Omental fat pad (tissue), 4 donors: ENCODE data around the gene DNASE1L2. TPM values are rescaled to one million over a fixed set of nuclear protein-coding genes. Genes with fewer than 3 reads are reported as not detected.

Experiments
- ATAC-seq: fragments of 150-250 bp; one replicate; pipeline ENCODE4 v1.9.1; 2016; ENCODE audit warnings: mild to moderate bottlenecking, moderate library complexity; ENCODE audit not compliant: low FRiP score
- DNase-seq: peaks from one replicate; pipeline ENCODE4 v3.0.0-alpha.2; 2019; ENCODE audit warnings: low spot score
- total RNA-seq, 4 donors: library from RNA; depleted of rRNA; stranded (reverse); fragments of >200 nt; gene quantifications; one replicate each; pipeline ENCODE4 v1.1.0, GENCODE V29; 2016
- TF ChIP-seq, protein P1 (sequence below), 3 donors: fragments of 450-650 bp; IDR thresholded peaks; one replicate each; pipeline ENCODE4 v1.5.1; 2016 to 2017; ENCODE audit warnings: antibody characterized with exemption in 3 of 3, mild to moderate bottlenecking in 3 of 3, moderate library complexity in 2 of 3

DNASE1L2 gene
- total RNA-seq, 4 donors from 2014 or later = 0.63 to 0.93 (median 0.84) TPM; not detected in 1

GRCh38 chr16:2204416-2205103 lies 31.7 kb upstream of the DNASE1L2 start:
- DNase-seq (no peak), ATAC-seq (no peak)
- TF ChIP-seq, protein P1, sequence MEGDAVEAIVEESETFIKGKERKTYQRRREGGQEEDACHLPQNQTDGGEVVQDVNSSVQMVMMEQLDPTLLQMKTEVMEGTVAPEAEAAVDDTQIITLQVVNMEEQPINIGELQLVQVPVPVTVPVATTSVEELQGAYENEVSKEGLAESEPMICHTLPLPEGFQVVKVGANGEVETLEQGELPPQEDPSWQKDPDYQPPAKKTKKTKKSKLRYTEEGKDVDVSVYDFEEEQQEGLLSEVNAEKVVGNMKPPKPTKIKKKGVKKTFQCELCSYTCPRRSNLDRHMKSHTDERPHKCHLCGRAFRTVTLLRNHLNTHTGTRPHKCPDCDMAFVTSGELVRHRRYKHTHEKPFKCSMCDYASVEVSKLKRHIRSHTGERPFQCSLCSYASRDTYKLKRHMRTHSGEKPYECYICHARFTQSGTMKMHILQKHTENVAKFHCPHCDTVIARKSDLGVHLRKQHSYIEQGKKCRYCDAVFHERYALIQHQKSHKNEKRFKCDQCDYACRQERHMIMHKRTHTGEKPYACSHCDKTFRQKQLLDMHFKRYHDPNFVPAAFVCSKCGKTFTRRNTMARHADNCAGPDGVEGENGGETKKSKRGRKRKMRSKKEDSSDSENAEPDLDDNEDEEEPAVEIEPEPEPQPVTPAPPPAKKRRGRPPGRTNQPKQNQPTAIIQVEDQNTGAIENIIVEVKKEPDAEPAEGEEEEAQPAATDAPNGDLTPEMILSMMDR (IDR thresholded peaks at IDR 0.05) = no peak

- TF ChIP-seq, protein P1 (IDR thresholded peaks at IDR 0.05) = no peak
- peak; percentile 91 for ATAC-seq
- peak; percentile 68 for DNase-seq
These were observed 30.9 kb upstream of the DNASE1L2 start, which contains the start of gene MLST8 for GRCh38 chr16:2205104-2205966. Gene MLST8, plus strand, starts transcription at chr16:2205454. Its CDS starts 632 bp downstream, at chr16:2206086.

DNA sequence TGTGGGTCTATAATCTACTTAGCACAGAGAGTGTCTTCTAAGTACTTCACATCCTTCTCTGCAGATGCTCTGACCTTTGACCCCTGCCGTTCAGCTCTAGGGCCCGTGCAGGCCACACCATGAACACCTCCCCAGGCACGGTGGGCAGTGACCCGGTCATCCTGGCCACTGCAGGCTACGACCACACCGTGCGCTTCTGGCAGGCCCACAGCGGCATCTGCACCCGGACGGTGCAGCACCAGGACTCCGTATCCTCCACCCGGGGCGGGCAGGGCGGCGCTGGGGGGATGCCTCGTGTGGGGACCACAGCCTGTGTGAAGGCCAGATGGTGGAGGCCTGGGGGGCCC lies 30.3 kb upstream of the DNASE1L2 start:
- DNase-seq = no peak
- ATAC-seq = peak; percentile 15
- TF ChIP-seq, protein P1 (IDR thresholded peaks at IDR 0.05) = no peak

GRCh38 chr16:2206420-2206779 lies 29.8 kb upstream of the DNASE1L2 start:
- no peak for DNase-seq
- ATAC-seq = no peak

GRCh38 chr16:2206780-2207433 lies 29.3 kb upstream of the DNASE1L2 start:
- TF ChIP-seq, protein P1 (IDR thresholded peaks at IDR 0.05) = no peak
- DNase-seq (no peak), ATAC-seq (no peak)

More at GRCh38 chr16:2206420-2206779, 29.8 kb upstream of the DNASE1L2 start:
- TF ChIP-seq, protein P1 (IDR thresholded peaks at IDR 0.05) = no peak

- ATAC-seq = no peak
- DNase-seq = no peak
- TF ChIP-seq, protein P1 (IDR thresholded peaks at IDR 0.05) = no peak
These were observed 28.4 kb upstream of the DNASE1L2 start for GRCh38 chr16:2207872-2208271.
